AG10803 (cell line): ENCODE results near the gene CLDN9.

ENCODE experiments used
- DNase-seq: peaks from one replicate; pipeline ENCODE4 v3.0.0; 2010; ENCODE audit warnings: low read depth
- H3K4me3 ChIP-seq: 2 replicates; pipeline ENCODE4 v1.5.1; 2011; ENCODE audit warnings: mild to moderate bottlenecking, low read length, control low read depth
- CTCF ChIP-seq: conservative IDR thresholded peaks from 2 replicates; pipeline ENCODE4 v1.5.1; 2011; ENCODE audit warnings: mild to moderate bottlenecking, low read length, control low read depth, inconsistent platforms

Gene CLDN9, protein sequence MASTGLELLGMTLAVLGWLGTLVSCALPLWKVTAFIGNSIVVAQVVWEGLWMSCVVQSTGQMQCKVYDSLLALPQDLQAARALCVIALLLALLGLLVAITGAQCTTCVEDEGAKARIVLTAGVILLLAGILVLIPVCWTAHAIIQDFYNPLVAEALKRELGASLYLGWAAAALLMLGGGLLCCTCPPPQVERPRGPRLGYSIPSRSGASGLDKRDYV

GRCh38 chr16:3012828-3013420 is at the start of gene CLDN9:
CLDN9 (plus strand) TSS chr16:3012923; CDS start chr16:3013363, 440 bp downstream.
- H3K4me3 ChIP-seq: no peak within 1 kb of the TSS
- no peak for DNase-seq
- no peak for TF ChIP-seq CTCF

GRCh38 chr16:2963074-2963722 is 49.5 kb upstream of the CLDN9 start:
- H3K4me3 ChIP-seq: peak overlapping the region; percentile 20; the same call in 1 of the 2 replicates
- DNase-seq: no peak
- TF ChIP-seq CTCF: no peak

GRCh38 chr16:2963723-2964474 is 48.8 kb upstream of the CLDN9 start, which contains the start of gene KREMEN2:
KREMEN2 (plus strand) TSS chr16:2964275; CDS start chr16:2964521, 246 bp downstream.
- no peak for DNase-seq
- peak within 1 kb of the TSS; percentile 20; the same call in 1 of the 2 replicates for H3K4me3 ChIP-seq
- TF ChIP-seq CTCF: no peak

- TF ChIP-seq CTCF: no peak
- H3K4me3 ChIP-seq: no peak overlapping the region
- no peak for DNase-seq
These were observed 48.0 kb upstream of the CLDN9 start for GRCh38 chr16:2964475-2965336.

DNA sequence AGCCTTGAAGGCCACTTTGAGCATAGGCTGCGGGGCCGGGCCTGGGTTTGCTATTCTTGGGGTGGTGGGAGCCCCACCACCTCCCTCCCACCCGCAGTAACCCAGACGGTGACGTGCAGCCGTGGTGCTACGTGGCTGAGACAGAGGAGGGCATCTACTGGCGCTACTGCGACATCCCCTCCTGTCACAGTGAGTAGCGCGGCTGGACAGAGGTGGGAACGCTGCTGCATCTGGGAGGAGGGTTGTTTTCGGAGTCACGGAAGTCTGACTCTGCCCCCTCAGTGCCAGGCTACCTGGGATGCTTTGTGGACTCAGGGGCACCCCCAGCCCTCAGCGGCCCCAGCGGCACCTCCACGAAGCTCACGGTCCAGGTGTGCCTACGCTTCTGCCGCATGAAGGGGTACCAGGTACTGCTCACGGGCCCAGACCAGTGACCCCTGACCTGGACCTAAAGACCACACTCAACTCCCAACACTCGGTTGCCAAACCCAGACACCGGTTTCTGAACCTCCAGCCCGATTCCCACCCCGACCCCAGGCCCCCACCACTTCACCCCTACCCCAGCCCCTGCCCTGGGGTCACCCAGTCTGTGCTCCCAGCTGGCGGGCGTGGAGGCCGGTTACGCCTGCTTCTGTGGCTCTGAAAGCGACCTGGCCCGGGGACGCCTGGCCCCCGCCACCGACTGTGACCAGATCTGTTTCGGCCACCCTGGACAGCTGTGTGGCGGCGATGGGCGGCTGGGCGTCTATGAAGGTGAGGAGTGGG is 46.5 kb upstream of the CLDN9 start:
- no peak for TF ChIP-seq CTCF
- H3K4me3 ChIP-seq: no peak overlapping the region
- DNase-seq: no peak

DNA sequence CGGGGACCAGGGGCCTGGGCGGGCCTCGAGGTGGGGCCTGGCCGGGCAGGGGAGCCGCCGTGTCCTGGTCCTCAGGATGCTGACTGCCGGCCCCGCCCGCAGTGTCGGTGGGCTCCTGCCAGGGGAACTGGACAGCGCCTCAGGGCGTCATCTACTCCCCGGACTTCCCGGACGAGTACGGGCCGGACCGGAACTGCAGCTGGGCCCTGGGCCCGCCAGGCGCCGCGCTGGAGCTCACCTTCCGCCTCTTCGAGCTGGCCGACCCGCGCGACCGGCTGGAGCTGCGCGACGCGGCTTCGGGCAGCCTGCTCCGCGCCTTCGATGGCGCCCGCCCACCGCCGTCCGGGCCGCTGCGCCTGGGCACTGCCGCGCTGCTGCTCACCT is 45.9 kb upstream of the CLDN9 start:
- H3K4me3 ChIP-seq: no peak overlapping the region
- no peak; the same call in 1 of the 2 replicates for TF ChIP-seq CTCF
- DNase-seq: no peak
